Endothelial cell of umbilical vein (primary cell): ENCODE measurements around the gene SKP1. TPM values are rescaled to one million over a fixed set of nuclear protein-coding genes. Genes with fewer than 3 reads are reported as not detected.

Experiments used
- BruUV-seq: library from RNA; stranded (reverse); fragments of 400-500 nt; replicated peaks from 2 replicates; lab custom pipeline; 2021; lab: Mats Ljungman, UMichigan
- CTCF ChIA-PET: fragments of 300-600, 350-600 bp; sonication (Branson Sonifier 250); formaldehyde crosslinking; loops from one replicate; lab custom pipeline; 2021; ENCODE audit warnings: antibody characterized with exemption, inconsistent platforms; lab: Charles Lee
- POLR2A ChIA-PET: fragments of 300-600, 350-600 bp; sonication (Branson Sonifier 250); formaldehyde crosslinking; loops from one replicate; lab custom pipeline; 2021; ENCODE audit warnings: antibody characterized with exemption, inconsistent platforms; lab: Charles Lee
- DNase-seq: peaks from one replicate; pipeline ENCODE4 v3.0.0-alpha.2; 2011; ENCODE audit warnings: low read depth, low spot score
- FAIRE-seq: peaks from 2 replicates; lab custom pipeline; 2011; peaks lifted over from hg19 to GRCh38; lab: Jason Lieb, UNC
- H2AFZ ChIP-seq: 2 replicates; pipeline ENCODE4 v1.6.0; 2012; ENCODE audit warnings: low read depth, low read length, control low read depth, inconsistent platforms
- H3K27ac ChIP-seq: 2 replicates; pipeline ENCODE4 v1.5.1; 2011; ENCODE audit warnings: low read depth, mild to moderate bottlenecking, control low read depth, low read length, moderate library complexity; ENCODE audit not compliant: insufficient read depth
- H3K27me3 ChIP-seq, 2 experiments: 2 replicates each; pipeline versions ENCODE4 v1.6.0 to v1.6.1; 2011; ENCODE audit warnings: low read length in 2 of 2, mixed read lengths in 1 of 2; ENCODE audit not compliant: control insufficient read depth in 2 of 2, insufficient read depth in 2 of 2
- H3K36me3 ChIP-seq, 2 experiments: 2 replicates in 1 of 2; 3 replicates in 1 of 2; pipeline ENCODE4 v1.5.1; 2011; ENCODE audit warnings: low read length in 2 of 2, mild to moderate bottlenecking in 1 of 2, moderate library complexity in 1 of 2; ENCODE audit not compliant: control insufficient read depth in 2 of 2, insufficient read depth in 2 of 2; ENCODE audit errors: extremely low read depth in 1 of 2
- H3K4me1 ChIP-seq: 3 replicates; pipeline ENCODE4 v1.5.1; 2011; ENCODE audit warnings: mild to moderate bottlenecking, low read length; ENCODE audit not compliant: control insufficient read depth, insufficient read depth; ENCODE audit errors: extremely low read depth
- H3K4me2 ChIP-seq: 2 replicates; pipeline ENCODE4 v1.6.1; 2011; ENCODE audit warnings: low read length, control low read depth, mixed read lengths; ENCODE audit not compliant: insufficient read depth
- H3K4me3 ChIP-seq, 3 experiments: fragments of 200-600 bp in 1 of 3; sonication (generic), shearing (Covaris generic) in 1 of 3; replicated peaks in 1 of 3; 2 replicates each; pipeline ENCODE4 v1.5.1; 2011 to 2016; ENCODE audit warnings: control low read depth in 3 of 3, low read length in 3 of 3, mild to moderate bottlenecking in 2 of 3, inconsistent platforms in 1 of 3, low read depth in 1 of 3, moderate library complexity in 1 of 3; ENCODE audit not compliant: insufficient read depth in 1 of 3
- H3K79me2 ChIP-seq: 2 replicates; pipeline ENCODE4 v1.6.0; 2012; ENCODE audit warnings: low read length, inconsistent platforms; ENCODE audit not compliant: control insufficient read depth, insufficient read depth
- H3K9ac ChIP-seq: replicated peaks from 2 replicates; pipeline ENCODE3; 2011; ENCODE audit warnings: low read length, control low read depth; ENCODE audit not compliant: insufficient read depth; ENCODE audit errors: extremely low read depth
- H3K9me1 ChIP-seq: replicated peaks from 3 replicates; pipeline ENCODE4 v1.6.0; 2011; ENCODE audit warnings: mild to moderate bottlenecking, low read length; ENCODE audit not compliant: control insufficient read depth, insufficient read depth; ENCODE audit errors: extremely low read depth
- H3K9me3 ChIP-seq: replicated peaks from 2 replicates; pipeline ENCODE4 v1.5.1; 2012; ENCODE audit warnings: low read length, inconsistent platforms; ENCODE audit not compliant: control insufficient read depth, insufficient read depth
- H4K20me1 ChIP-seq: replicated peaks from 2 replicates; pipeline ENCODE3; 2011; ENCODE audit warnings: mild to moderate bottlenecking, low read length; ENCODE audit not compliant: control insufficient read depth, insufficient read depth; ENCODE audit errors: extremely low read depth
- CTCF ChIP-seq, 2 donors: IDR thresholded peaks; 1 replicate in 1 of 2; 2 replicates in 1 of 2; pipeline ENCODE4 v1.5.1; 2011; ENCODE audit warnings: low read length in 2 of 2, mild to moderate bottlenecking in 2 of 2, moderate library complexity in 2 of 2, control low read depth in 1 of 2, inconsistent platforms in 1 of 2, low read depth in 1 of 2; ENCODE audit not compliant: insufficient read depth in 1 of 2; ENCODE audit errors: extremely low read depth in 1 of 2
- EZH2 ChIP-seq: IDR thresholded peaks from 2 replicates; pipeline ENCODE4 v1.6.1; 2012; ENCODE audit warnings: borderline replicate concordance, low read depth, mild to moderate bottlenecking, moderate library complexity, low read length, inconsistent platforms; ENCODE audit not compliant: severe bottlenecking
- FOS ChIP-seq: IDR thresholded peaks from 2 replicates; pipeline ENCODE4 v1.6.1; 2011; ENCODE audit warnings: mild to moderate bottlenecking, low read length, moderate library complexity, borderline replicate concordance; ENCODE audit not compliant: insufficient read depth
- GATA2 ChIP-seq: IDR thresholded peaks from 2 replicates; pipeline ENCODE4 v1.7.0; 2011; ENCODE audit warnings: low read depth, mild to moderate bottlenecking, moderate library complexity, mixed read lengths, low read length; ENCODE audit not compliant: insufficient read length, insufficient read depth
- JUN ChIP-seq: IDR thresholded peaks from 2 replicates; pipeline ENCODE4 v1.6.1; 2011; ENCODE audit warnings: borderline replicate concordance, low read depth; ENCODE audit not compliant: insufficient read length, insufficient read depth
- MAX ChIP-seq: IDR thresholded peaks from 2 replicates; pipeline ENCODE4 v1.6.1; 2011; ENCODE audit not compliant: insufficient read depth, insufficient read length
- MYC ChIP-seq: IDR thresholded peaks from one replicate; pipeline ENCODE4 v1.6.1; 2011; ENCODE audit warnings: mild to moderate bottlenecking, low read depth, low read length
- POLR2A ChIP-seq: IDR thresholded peaks from 2 replicates; pipeline ENCODE4 v1.6.1; 2012; ENCODE audit warnings: low read depth, mild to moderate bottlenecking, control low read depth, low read length
- POLR2AphosphoS5 ChIP-seq: IDR thresholded peaks from 2 replicates; pipeline ENCODE4 v1.6.1; 2012; ENCODE audit warnings: low read depth, mild to moderate bottlenecking, control low read depth, low read length, moderate library complexity; ENCODE audit not compliant: insufficient read depth
- dilution Hi-C: fragments of 300-500 bp; cut with MboI; formaldehyde crosslinking; loops from one replicate; pipeline ENCODE4 v1.15.0; 2019; ENCODE audit warnings: low sequenced_read_pairs; ENCODE audit not compliant: extremely low pct_ligation_motif_present
- intact Hi-C: fragments of 100-400 bp; cut with micrococcal nuclease; formaldehyde crosslinking; loops from one replicate; pipeline ENCODE4 v1.10.0; 2022
- polyA plus RNA-seq, 4 experiments: library from polyadenylated mRNA; depleted of rRNA in 3 of 4; stranded (reverse) in 3 of 4; unstranded in 1 of 4; fragments of >200 nt; gene quantifications; 2 replicates each; pipeline versions ENCODE4 v1.2.1 to v1.2.3, GENCODE V29; 2011 to 2012; ENCODE audit warnings: missing spikeins in 1 of 4
- total RNA-seq: library from RNA; stranded (reverse); gene quantifications from 2 replicates; pipeline ENCODE4 v1.2.3, GENCODE V29; 2021

Gene SKP1
- total and polyA plus RNA-seq, 2 donors (not counting 3 experiments of a cell fraction or from before 2014, with no cell fraction given): 214 to 320 TPM

- TF ChIP-seq MYC (no peak), POLR2A (no peak), FOS (no peak), CTCF (IDR thresholded peaks at IDR 0.05; ENCODE audit: extremely low read depth in 1 of 2, insufficient read depth in 1 of 2, low read depth in 1 of 2, low read length in 2 of 2) (no peak), GATA2 (no peak), JUN (no peak), EZH2 (no peak), MAX (no peak), POLR2AphosphoS5 (no peak)
- dilution Hi-C loops: no loop called here
- peaks cover 0 to 7% of the 10 kb centered on the region in 2 experiments for H3K36me3 ChIP-seq
- no peak overlapping the region for H3K9ac ChIP-seq
- no peaks in the 10 kb centered on the region for H3K9me1 ChIP-seq
- no peak overlapping the region for H3K4me2 ChIP-seq
- no peak overlapping the region for H2AFZ ChIP-seq
- FAIRE-seq (no peak), DNase-seq (no peak)
- no peaks in the 10 kb centered on the region for H3K4me1 ChIP-seq
- BruUV-seq: no TSS peak
- no peak overlapping the region for H3K27ac ChIP-seq
- ChIA-PET CTCF (interaction anchor here (1.7 to 15.2 kb wide), 2 partner anchors 91 to 94 kb away, joined by 6 to 517 read pairs; no protein-coding TSS in a partner anchor), POLR2A (no interaction called here)
- H3K27me3 ChIP-seq: no peaks in the 10 kb centered on the region
- intact Hi-C loops: no loop called here
- no peak overlapping the region for H3K4me3 ChIP-seq
- no peaks in the 10 kb centered on the region for H3K79me2 ChIP-seq
- no peaks in the 10 kb centered on the region for H3K9me3 ChIP-seq
- no peaks in the 10 kb centered on the region for H4K20me1 ChIP-seq
These were observed 43.4 kb downstream of the SKP1 start for GRCh38 chr5:134133188-134133994.
